PC-9 (cell line): ENCODE results near the gene SYTL2. TPM values are rescaled to one million over a fixed set of nuclear protein-coding genes. Genes with fewer than 3 reads are reported as not detected.

Source experiments
- BruUV-seq: library from RNA; stranded (reverse); fragments of 400-500 nt; replicated peaks from 2 replicates; lab custom pipeline; 2021; lab: Mats Ljungman, UMichigan
- CTCF ChIA-PET: fragments of 300-600 bp; sonication (Branson Sonifier 250); formaldehyde crosslinking; loops from one replicate; lab custom pipeline; 2022; ENCODE audit warnings: antibody characterized with exemption; lab: Charles Lee
- POLR2A ChIA-PET: fragments of 300-600 bp; sonication (Branson Sonifier 250); formaldehyde crosslinking; loops from one replicate; lab custom pipeline; 2022; ENCODE audit warnings: antibody characterized with exemption; ENCODE audit not compliant: unreplicated experiment; lab: Charles Lee
- DNase-seq, 2 experiments: peaks; one replicate each; pipeline versions ENCODE4 v3.0.0 to v3.0.0-alpha.2; 2015 to 2022; ENCODE audit warnings: mixed read lengths in 1 of 2
- H2AFZ ChIP-seq: fragments of 200-600 bp; sonication (generic); 2 replicates; pipeline ENCODE4 v1.8.1; 2017; ENCODE audit warnings: antibody characterized with exemption
- H3F3A ChIP-seq: fragments of 200-600 bp; sonication (generic); 2 replicates; pipeline ENCODE4 v1.8.1; 2017; ENCODE audit warnings: antibody characterized with exemption, mild to moderate bottlenecking, low read depth; ENCODE audit not compliant: insufficient read depth
- H3K27ac ChIP-seq: fragments of 200-600 bp; sonication (generic); 2 replicates; pipeline ENCODE4 v1.6.1; 2016; ENCODE audit warnings: mixed run types
- H3K27me3 ChIP-seq: fragments of 200-600 bp; sonication (generic); 2 replicates; pipeline ENCODE4 v1.6.1; 2016; ENCODE audit warnings: low read depth, mixed run types; ENCODE audit not compliant: insufficient read depth
- H3K36me3 ChIP-seq: fragments of 200-600 bp; sonication (generic); 2 replicates; pipeline ENCODE4 v1.6.1; 2016; ENCODE audit warnings: low read depth, mixed run types
- H3K4me1 ChIP-seq: fragments of 200-600 bp; sonication (generic); replicated peaks from 2 replicates; pipeline ENCODE4 v1.6.1; 2016; ENCODE audit warnings: mixed run types; ENCODE audit not compliant: insufficient read depth
- H3K4me2 ChIP-seq: fragments of 200-600 bp; sonication (generic); 2 replicates; pipeline ENCODE4 v1.6.1; 2017; ENCODE audit warnings: mixed run types
- H3K4me3 ChIP-seq: fragments of 200-600 bp; sonication (generic); 2 replicates; pipeline ENCODE4 v1.6.1; 2016; ENCODE audit warnings: mixed run types
- H3K79me2 ChIP-seq: fragments of 200-600 bp; sonication (generic); 2 replicates; pipeline ENCODE4 v1.6.1; 2017; ENCODE audit warnings: low read depth, mixed run types
- H3K9me2 ChIP-seq: fragments of 200-600 bp; sonication (generic); 2 replicates; pipeline ENCODE4 v1.8.1; 2017; ENCODE audit warnings: mild to moderate bottlenecking; ENCODE audit not compliant: insufficient read depth
- H3K9me3 ChIP-seq: fragments of 200-600 bp; sonication (generic); 2 replicates; pipeline ENCODE4 v1.8.1; 2016; ENCODE audit warnings: low read depth; ENCODE audit not compliant: insufficient read depth
- H4K20me1 ChIP-seq: fragments of 200-600 bp; sonication (generic); 2 replicates; pipeline ENCODE4 v1.8.1; 2017; ENCODE audit not compliant: insufficient read depth
- EZH2 ChIP-seq: fragments of 200-600 bp; sonication (generic); IDR thresholded peaks from 2 replicates; pipeline ENCODE4 v1.8.0; 2017; ENCODE audit warnings: antibody characterized with exemption, low read depth
- intact Hi-C: fragments of 100-400 bp; cut with micrococcal nuclease; formaldehyde crosslinking; loops from one replicate; pipeline ENCODE4 v1.10.0; 2022; ENCODE audit not compliant: unreplicated experiment
- total RNA-seq: library from RNA; stranded (reverse); gene quantifications from 2 replicates; pipeline ENCODE4 v1.2.3, GENCODE V29; 2021
- TF ChIP-seq, protein P1 (sequence below): fragments of 200-600 bp; sonication (generic); conservative IDR thresholded peaks from 2 replicates; pipeline ENCODE4 v1.6.1; 2017; ENCODE audit warnings: mixed run types, antibody characterized with exemption, mild to moderate bottlenecking, moderate library complexity

The SYTL2 gene
- total RNA-seq, 1 experiment from 2014 or later = 13.3 TPM

DNA sequence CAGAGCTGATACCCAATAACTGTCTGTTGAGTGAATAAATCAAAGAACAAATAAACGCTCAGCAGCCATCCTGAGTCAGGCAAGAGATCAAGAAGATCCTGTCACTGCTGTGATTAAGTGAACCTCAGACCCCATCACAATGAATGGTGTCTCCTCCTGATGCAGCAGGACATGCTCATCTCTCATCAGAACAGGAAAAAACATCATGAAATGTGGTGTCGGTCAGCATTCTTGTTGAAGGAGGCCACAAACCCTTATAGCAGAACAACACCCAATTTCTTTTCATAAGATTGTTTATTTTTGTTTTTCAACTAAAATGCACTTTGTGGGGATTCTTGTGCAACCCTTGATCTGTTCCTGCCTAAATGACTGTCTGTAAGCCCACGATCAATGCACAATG, 60.3 kb downstream of the SYTL2 start:
- Histone ChIP-seq H3K4me1 (no peaks in the 10 kb centered on the region), H3F3A (no peaks in the 10 kb centered on the region), H3K27me3 (no peaks in the 10 kb centered on the region), H3K9me3 (no peaks in the 10 kb centered on the region), H2AFZ (no peak overlapping the region), H4K20me1 (no peaks in the 10 kb centered on the region), H3K4me3 (no peak overlapping the region), H3K27ac (no peak overlapping the region), H3K36me3 (no peaks in the 10 kb centered on the region), H3K79me2 (no peaks in the 10 kb centered on the region), H3K9me2 (no peaks in the 10 kb centered on the region), H3K4me2 (no peak overlapping the region)
- TF ChIP-seq, protein P1, sequence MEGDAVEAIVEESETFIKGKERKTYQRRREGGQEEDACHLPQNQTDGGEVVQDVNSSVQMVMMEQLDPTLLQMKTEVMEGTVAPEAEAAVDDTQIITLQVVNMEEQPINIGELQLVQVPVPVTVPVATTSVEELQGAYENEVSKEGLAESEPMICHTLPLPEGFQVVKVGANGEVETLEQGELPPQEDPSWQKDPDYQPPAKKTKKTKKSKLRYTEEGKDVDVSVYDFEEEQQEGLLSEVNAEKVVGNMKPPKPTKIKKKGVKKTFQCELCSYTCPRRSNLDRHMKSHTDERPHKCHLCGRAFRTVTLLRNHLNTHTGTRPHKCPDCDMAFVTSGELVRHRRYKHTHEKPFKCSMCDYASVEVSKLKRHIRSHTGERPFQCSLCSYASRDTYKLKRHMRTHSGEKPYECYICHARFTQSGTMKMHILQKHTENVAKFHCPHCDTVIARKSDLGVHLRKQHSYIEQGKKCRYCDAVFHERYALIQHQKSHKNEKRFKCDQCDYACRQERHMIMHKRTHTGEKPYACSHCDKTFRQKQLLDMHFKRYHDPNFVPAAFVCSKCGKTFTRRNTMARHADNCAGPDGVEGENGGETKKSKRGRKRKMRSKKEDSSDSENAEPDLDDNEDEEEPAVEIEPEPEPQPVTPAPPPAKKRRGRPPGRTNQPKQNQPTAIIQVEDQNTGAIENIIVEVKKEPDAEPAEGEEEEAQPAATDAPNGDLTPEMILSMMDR = no peak
- no peak for TF ChIP-seq EZH2
- POLR2A ChIA-PET = no interaction called here
- DNase-seq = no peak
- CTCF ChIA-PET = no interaction called here
- no TSS peak for BruUV-seq
- intact Hi-C loops = no loop called here

DNA sequence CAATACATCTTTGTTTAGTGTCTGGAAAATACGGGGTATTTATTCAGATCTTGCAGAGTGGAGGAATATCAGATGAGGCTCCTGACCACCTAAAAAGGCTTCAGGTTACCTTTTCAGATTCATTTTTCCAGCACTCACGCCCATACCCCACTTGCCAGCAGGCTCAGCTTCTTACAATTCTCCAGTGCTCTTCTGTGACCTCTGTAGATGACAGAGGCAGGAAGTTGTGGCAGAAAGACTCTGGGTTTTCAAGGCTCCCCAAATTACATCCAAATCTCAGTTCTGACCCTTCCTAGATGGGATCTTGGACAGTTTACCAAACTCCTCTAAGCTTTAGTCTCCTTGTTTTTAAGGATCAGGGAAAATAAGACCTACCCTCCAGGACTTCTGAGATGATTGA, 61.1 kb downstream of the SYTL2 start:
- BruUV-seq = no TSS peak
- Histone ChIP-seq H3K79me2 (no peaks in the 10 kb centered on the region), H3K9me2 (no peaks in the 10 kb centered on the region), H3K4me1 (peaks cover 2% of the 10 kb centered on the region), H3K9me3 (no peaks in the 10 kb centered on the region), H2AFZ (no peak overlapping the region), H3K4me3 (no peak overlapping the region), H3K27ac (no peak overlapping the region), H3F3A (peaks cover 4% of the 10 kb centered on the region), H3K4me2 (no peak overlapping the region), H4K20me1 (no peaks in the 10 kb centered on the region), H3K27me3 (no peaks in the 10 kb centered on the region), H3K36me3 (no peaks in the 10 kb centered on the region)
- TF ChIP-seq, protein P1 = no peak
- TF ChIP-seq EZH2 = no peak
- ChIA-PET POLR2A (no interaction called here), CTCF (interaction anchor here (0.6 kb wide), 1 partner anchor 149 kb away, joined by 3 read pairs; no protein-coding TSS in a partner anchor)
- intact Hi-C loops = no loop called here
- DNase-seq = no peak

DNA sequence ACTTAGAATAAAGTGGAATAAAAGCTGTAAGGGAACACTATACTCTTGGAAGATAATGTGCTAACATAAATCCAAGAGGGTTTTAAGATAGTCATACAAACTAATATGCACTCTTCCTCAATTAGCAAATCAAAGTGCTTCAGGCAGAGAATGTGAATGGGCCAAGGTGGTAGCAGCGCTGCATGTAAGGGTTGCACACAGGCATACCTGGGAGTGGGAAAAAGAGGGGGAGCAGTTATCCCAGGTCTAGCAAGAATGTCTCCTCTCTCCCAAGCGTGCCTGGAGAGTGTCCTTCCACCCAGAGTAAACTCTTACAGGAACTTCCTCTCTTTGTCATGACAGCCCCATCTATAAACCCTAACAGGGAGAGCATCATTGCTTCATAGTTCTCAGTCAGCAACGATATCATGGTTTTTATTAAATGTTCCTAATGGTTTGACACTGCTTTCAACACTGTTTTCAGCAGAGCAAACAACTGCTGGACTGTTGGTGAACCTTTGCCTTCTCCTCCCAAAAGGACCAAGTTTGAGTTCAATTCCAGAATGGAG, 61.6 kb downstream of the SYTL2 start:
- no peak for DNase-seq
- Histone ChIP-seq H3K9me2 (no peaks in the 10 kb centered on the region), H3K27ac (no peak overlapping the region), H2AFZ (no peak overlapping the region), H3F3A (peaks cover 9% of the 10 kb centered on the region), H3K36me3 (no peaks in the 10 kb centered on the region), H3K4me3 (no peak overlapping the region), H3K79me2 (no peaks in the 10 kb centered on the region), H3K27me3 (no peaks in the 10 kb centered on the region), H3K4me1 (peaks cover 7% of the 10 kb centered on the region), H4K20me1 (no peaks in the 10 kb centered on the region), H3K4me2 (no peak overlapping the region), H3K9me3 (no peaks in the 10 kb centered on the region)
- POLR2A ChIA-PET = interaction anchor here (0.6 kb wide), 1 partner anchor 502 kb away, joined by 3 read pairs; no protein-coding TSS in a partner anchor
- intact Hi-C loops = no loop called here
- no peak for TF ChIP-seq EZH2
- TF ChIP-seq, protein P1 = no peak
- BruUV-seq = no TSS peak
- CTCF ChIA-PET = interaction anchor here (0.6 kb wide), 1 partner anchor 150 kb away, joined by 3 read pairs; no protein-coding TSS in a partner anchor
